GM12872 (cell line): Measurements from ENCODE around the gene GOLT1A.

Experiments
- TF ChIP-seq, protein P1 (sequence below): IDR thresholded peaks from 3 replicates; pipeline ENCODE4 v1.5.1; 2011; ENCODE audit warnings: low read depth, mild to moderate bottlenecking, low read length, moderate library complexity; ENCODE audit not compliant: insufficient read depth

GOLT1A gene

DNA sequence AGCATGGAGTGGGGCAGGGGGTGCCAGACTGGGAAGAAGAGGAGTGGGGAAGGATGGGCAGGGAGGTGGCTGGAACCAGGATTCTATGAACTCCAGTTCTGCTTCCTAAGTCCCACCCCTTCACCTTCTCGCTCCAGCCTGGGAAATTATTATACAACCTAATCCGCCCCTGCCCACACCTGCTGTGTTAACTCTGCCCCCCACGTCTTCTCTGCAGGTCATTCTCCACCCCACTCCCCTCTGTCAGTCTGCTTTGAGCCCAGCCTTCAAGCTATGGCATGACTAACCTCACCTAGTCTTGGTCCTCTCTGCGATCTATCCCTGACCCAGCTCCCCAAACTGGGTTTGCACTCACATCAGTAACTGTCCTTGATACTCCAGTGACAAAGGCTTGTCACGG is 46.0 kb upstream of the GOLT1A start:
- TF ChIP-seq, protein P1, sequence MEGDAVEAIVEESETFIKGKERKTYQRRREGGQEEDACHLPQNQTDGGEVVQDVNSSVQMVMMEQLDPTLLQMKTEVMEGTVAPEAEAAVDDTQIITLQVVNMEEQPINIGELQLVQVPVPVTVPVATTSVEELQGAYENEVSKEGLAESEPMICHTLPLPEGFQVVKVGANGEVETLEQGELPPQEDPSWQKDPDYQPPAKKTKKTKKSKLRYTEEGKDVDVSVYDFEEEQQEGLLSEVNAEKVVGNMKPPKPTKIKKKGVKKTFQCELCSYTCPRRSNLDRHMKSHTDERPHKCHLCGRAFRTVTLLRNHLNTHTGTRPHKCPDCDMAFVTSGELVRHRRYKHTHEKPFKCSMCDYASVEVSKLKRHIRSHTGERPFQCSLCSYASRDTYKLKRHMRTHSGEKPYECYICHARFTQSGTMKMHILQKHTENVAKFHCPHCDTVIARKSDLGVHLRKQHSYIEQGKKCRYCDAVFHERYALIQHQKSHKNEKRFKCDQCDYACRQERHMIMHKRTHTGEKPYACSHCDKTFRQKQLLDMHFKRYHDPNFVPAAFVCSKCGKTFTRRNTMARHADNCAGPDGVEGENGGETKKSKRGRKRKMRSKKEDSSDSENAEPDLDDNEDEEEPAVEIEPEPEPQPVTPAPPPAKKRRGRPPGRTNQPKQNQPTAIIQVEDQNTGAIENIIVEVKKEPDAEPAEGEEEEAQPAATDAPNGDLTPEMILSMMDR, result no peak

DNA sequence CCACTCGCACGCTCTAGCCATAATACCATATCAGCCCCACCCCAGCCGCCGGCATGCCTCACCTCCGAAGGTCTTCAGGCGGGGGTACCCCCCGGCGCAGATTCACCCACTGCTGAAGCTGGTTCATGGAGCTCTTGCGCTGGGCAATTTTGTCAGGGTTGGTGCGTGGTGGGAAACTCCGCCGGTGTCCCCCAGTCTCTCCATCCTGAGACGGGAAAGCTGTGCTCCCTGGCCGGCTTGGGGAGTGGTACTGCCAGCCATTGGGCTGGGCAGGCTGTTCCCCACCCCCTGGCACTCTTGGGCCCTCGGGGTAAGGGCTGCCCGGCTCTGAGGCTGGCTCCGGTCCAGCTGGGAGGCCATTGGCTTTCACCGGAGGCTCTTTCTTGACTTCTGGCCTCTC is 45.4 kb upstream of the GOLT1A start:
- TF ChIP-seq, protein P1, result no peak

DNA sequence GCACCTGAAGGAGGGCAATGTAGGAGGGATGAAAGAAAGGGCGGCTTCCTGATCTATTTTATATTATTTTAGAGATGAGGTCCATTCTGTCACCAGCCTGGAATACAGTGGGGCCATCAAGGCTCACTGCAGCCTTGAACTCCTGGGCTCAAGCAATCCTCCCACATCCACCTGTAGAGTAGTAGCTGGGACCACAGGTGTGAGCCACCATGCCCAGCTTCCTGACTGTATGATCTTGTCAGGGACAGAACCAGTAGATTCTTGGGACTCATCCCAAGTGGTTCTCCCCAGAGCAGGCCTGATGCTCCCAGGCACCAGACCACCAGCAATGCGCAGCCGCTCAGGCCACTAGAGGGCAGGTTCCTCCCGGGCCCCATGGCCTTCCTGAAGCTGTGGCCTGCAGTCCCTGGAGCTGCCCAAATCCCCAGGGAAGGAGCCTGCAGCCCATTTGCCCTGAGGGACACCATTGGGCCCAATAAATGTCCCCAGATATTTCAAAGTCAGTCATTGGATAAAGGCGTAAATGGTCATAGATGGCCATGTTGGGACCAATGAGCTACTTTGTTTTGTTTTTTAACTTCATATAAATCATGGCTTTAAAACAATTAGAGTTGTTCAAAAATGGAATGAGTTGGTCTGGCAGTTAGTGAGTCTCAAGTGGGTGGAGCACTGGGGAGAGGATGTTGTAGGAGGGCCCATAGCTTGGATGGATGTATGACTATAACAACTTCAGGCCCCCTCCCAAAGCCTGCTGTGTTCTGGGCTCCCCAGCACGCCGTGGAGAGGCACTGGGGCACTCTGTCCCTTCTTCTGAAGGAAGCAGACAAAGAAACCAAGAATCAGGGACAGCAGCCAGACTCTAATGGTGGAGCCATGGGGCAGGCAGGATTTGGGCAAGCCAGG is 44.7 kb upstream of the GOLT1A start:
- TF ChIP-seq, protein P1, result peak; percentile 84

DNA sequence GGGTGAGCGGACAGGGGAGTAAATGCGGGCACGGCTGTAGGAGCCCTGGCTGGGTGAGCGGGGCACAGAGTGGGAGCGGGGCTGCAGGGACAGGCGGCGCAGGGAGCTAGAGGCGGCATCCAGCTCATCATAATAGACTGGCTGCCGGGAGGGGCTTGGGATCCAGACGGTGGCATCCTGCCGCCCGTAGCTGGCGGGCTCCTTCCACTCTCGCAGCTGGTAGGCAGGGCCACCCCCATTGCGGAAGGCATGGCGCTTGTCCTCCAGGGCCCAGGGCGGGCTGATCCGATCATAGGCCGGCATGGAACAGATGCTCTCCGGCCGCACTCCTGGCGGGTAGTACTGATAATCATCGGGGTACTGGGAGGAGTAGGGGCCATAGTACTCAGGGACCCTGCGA is 43.7 kb upstream of the GOLT1A start:
- TF ChIP-seq, protein P1, result no peak

DNA sequence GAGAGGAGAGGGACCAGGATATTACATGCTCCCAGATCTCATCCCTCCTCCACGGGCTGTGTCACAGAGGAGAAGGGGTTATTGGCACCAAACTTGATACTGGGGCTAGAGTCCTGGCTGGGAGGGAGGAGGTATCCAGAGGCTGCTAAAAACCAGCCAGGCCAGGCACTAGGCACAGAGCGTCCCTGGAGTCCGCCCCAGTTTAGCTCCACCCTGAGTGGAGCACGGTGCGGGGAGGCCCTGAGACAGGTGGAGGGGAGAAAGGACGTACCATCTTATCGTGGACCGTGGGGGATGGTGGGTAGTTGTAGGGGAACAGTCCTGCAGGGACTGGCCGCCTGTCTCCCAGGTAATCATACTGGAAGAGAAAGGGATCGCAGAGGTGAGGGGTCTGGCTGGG is 42.7 kb upstream of the GOLT1A start:
- TF ChIP-seq, protein P1, result no peak

DNA sequence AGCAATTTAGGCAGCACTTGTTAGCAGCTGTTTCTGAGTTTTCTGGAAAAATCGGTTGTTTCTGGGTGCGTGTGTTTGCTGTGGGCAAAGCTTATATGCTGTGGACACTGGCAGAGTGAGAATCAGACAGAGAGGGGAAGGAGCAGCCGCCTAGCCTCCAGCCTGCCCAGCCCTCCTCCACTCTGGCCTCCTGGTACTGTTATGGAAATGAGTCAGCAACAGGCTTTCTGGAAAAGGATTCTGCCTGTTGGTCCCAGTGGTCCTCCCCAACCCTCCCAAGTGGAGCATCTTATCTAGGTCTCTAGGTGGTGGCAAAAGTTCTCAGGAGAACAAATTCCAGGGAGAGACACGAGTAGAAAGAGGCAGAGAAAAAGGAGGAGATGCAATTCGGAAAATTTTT is 42.2 kb upstream of the GOLT1A start:
- TF ChIP-seq, protein P1, result no peak

DNA sequence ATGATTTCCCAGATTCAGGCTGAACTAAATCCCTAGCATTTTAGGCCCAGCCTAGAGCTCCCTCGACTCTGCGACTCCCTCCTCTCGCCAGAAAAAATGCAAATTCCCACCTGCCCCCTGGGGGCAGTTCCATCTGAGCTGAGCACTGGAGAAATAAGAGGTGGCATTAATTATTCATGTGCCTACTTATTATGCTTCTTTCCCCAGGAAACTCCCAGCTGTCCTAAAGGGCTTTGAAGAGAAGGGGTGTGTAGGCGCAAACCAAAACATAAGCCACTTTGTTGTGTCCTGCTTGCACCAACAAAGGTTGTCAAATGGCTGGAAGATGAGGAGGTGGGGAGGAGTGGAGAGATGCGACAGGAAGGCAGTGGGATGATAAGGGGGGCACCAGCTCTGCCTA is 41.4 kb upstream of the GOLT1A start:
- TF ChIP-seq, protein P1, result no peak
